Stimulated activated CD4-positive, alpha-beta T cell treated with anti-CD3 and anti-CD28 coated beads, TNF-alpha, amount 100 ng/mL, for 4 hours (primary cell): Measurements from ENCODE around the gene SELENOF.
"Not testable (repeated sequence)": the region's sequence is repeated elsewhere in the genome, so short reads cannot be mapped to it uniquely, and the experiment has no call there.

Experiments used
- DNase-seq, 3 experiments: peaks; one replicate each; pipeline ENCODE4 v3.0.0-alpha.2; 2020; ENCODE audit warnings: low read depth in 3 of 3

Gene SELENOF

DNA sequence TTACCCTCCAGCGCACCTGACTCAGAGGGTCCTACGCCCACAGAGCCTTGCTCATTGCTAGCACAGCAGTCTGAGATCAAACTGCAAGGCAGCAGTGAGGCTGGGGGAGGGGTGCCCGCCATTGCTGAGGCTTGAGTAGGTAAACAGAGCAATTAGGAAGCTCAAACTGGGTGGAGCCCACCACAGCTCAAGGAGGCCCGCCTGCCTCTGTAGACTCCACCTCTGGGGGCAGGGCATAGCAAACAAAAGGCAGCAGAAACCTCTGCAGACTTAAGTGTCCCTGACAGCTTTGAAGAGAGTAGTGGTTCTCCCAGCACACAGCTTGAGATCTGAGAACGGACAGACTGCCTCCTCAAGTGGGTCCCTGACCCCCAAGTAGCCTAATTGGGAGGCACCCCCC lies 99.8 kb downstream of the SELENOF start:
- not testable (repeated sequence) for DNase-seq
